Mononuclear cell (primary cell): ENCODE measurements around the gene GSTCD. TPM values are rescaled to one million over a fixed set of nuclear protein-coding genes. Genes with fewer than 3 reads are reported as not detected.
"Not testable (repeated sequence)": the region's sequence is repeated elsewhere in the genome, so short reads cannot be mapped to it uniquely, and the experiment has no call there.

Experiments used
- H3K27me3 ChIP-seq: 2 replicates; pipeline ENCODE4 v1.6.0; 2011; ENCODE audit warnings: low read length, control low read depth; ENCODE audit not compliant: insufficient read depth
- H3K4me1 ChIP-seq: 2 replicates; pipeline ENCODE4 v1.5.1; 2011; ENCODE audit warnings: mild to moderate bottlenecking, low read length, control low read depth; ENCODE audit not compliant: insufficient read depth
- H3K4me3 ChIP-seq: 2 replicates; pipeline ENCODE4 v1.5.1; 2011; ENCODE audit warnings: mild to moderate bottlenecking, low read length, moderate library complexity
- H3K9me3 ChIP-seq: 2 replicates; pipeline ENCODE4 v1.5.1; 2011; ENCODE audit warnings: low read depth, mild to moderate bottlenecking, control low read depth, low read length
- total RNA-seq: library from RNA; depleted of rRNA; stranded (reverse); fragments of >200 nt; gene quantifications from one replicate; pipeline ENCODE4 v1.2.3, GENCODE V29; 2012

The GSTCD gene
- total RNA-seq, 1 donor, result 4.6 TPM

- H3K4me1 ChIP-seq, result no peaks in the 10 kb centered on the region
- no peak overlapping the region for H3K4me3 ChIP-seq
- no peaks in the 10 kb centered on the region for H3K27me3 ChIP-seq
- H3K9me3 ChIP-seq, result no peaks in the 10 kb centered on the region
Measured at GRCh38 chr4:105808750-105809041, 100.1 kb downstream of the GSTCD start.

- Histone ChIP-seq H3K27me3 (no peaks in the 10 kb centered on the region), H3K4me3 (no peak overlapping the region)
Measured at GRCh38 chr4:105815701-105816100, 107.1 kb downstream of the GSTCD start.

GRCh38 chr4:105822061-105822460, 113.5 kb downstream of the GSTCD start:
- H3K4me1 ChIP-seq, result no peaks in the 10 kb centered on the region
- H3K4me3 ChIP-seq, result no peak overlapping the region
- H3K27me3 ChIP-seq, result no peaks in the 10 kb centered on the region
- no peaks in the 10 kb centered on the region for H3K9me3 ChIP-seq

More at GRCh38 chr4:105815701-105816100, 107.1 kb downstream of the GSTCD start:
- H3K9me3 ChIP-seq, result no peaks in the 10 kb centered on the region
- H3K4me1 ChIP-seq, result no peaks in the 10 kb centered on the region

- H3K27me3 ChIP-seq, result no peaks in the 10 kb centered on the region
- H3K4me1 ChIP-seq, result no peaks in the 10 kb centered on the region
- no peaks in the 10 kb centered on the region for H3K9me3 ChIP-seq
- H3K4me3 ChIP-seq, result no peak overlapping the region
Measured at GRCh38 chr4:105828074-105828473, 119.5 kb downstream of the GSTCD start.

GRCh38 chr4:105831189-105831588, 122.6 kb downstream of the GSTCD start:
- Histone ChIP-seq H3K4me1 (no peaks in the 10 kb centered on the region), H3K4me3 (no peak overlapping the region), H3K27me3 (no peaks in the 10 kb centered on the region), H3K9me3 (no peaks in the 10 kb centered on the region)

- Histone ChIP-seq H3K4me1 (no peaks in the 10 kb centered on the region), H3K4me3 (no peak overlapping the region), H3K27me3 (no peaks in the 10 kb centered on the region), H3K9me3 (no peaks in the 10 kb centered on the region)
Measured at GRCh38 chr4:105835177-105835576, 126.6 kb downstream of the GSTCD start.

- Histone ChIP-seq H3K9me3 (no peaks in the 10 kb centered on the region), H3K4me3 (no peak overlapping the region), H3K4me1 (no peaks in the 10 kb centered on the region), H3K27me3 (no peaks in the 10 kb centered on the region)
Measured at GRCh38 chr4:105836537-105836936, 128.0 kb downstream of the GSTCD start.

GRCh38 chr4:105837037-105837436, 128.5 kb downstream of the GSTCD start:
- no peaks in the 10 kb centered on the region for H3K27me3 ChIP-seq
- H3K9me3 ChIP-seq, result no peaks in the 10 kb centered on the region
- H3K4me1 ChIP-seq, result no peaks in the 10 kb centered on the region
- no peak overlapping the region for H3K4me3 ChIP-seq

- no peaks in the 10 kb centered on the region for H3K9me3 ChIP-seq
- no peak overlapping the region for H3K4me3 ChIP-seq
- no peaks in the 10 kb centered on the region for H3K27me3 ChIP-seq
- no peaks in the 10 kb centered on the region for H3K4me1 ChIP-seq
Measured at GRCh38 chr4:105838082-105838481, 129.5 kb downstream of the GSTCD start.

- Histone ChIP-seq H3K27me3 (no peaks in the 10 kb centered on the region), H3K9me3 (no peaks in the 10 kb centered on the region), H3K4me1 (no peaks in the 10 kb centered on the region), H3K4me3 (no peak overlapping the region)
Measured at GRCh38 chr4:105840426-105841174, 132.0 kb downstream of the GSTCD start.

GRCh38 chr4:105843941-105844340, 135.4 kb downstream of the GSTCD start:
- Histone ChIP-seq H3K4me1 (no peaks in the 10 kb centered on the region), H3K9me3 (no peaks in the 10 kb centered on the region), H3K4me3 (no peak overlapping the region), H3K27me3 (no peaks in the 10 kb centered on the region)

GRCh38 chr4:105845559-105845958, 137.0 kb downstream of the GSTCD start:
- Histone ChIP-seq H3K4me1 (no peaks in the 10 kb centered on the region), H3K9me3 (no peaks in the 10 kb centered on the region), H3K4me3 (no peak overlapping the region), H3K27me3 (no peaks in the 10 kb centered on the region)

- not testable (repeated sequence) for H3K27me3 ChIP-seq, H3K4me3 ChIP-seq, H3K4me1 ChIP-seq, H3K9me3 ChIP-seq
Measured at GRCh38 chr4:105848359-105848758, 139.8 kb downstream of the GSTCD start.

- Histone ChIP-seq H3K4me3 (no peak overlapping the region), H3K27me3 (no peaks in the 10 kb centered on the region), H3K9me3 (peaks cover 4% of the 10 kb centered on the region), H3K4me1 (no peaks in the 10 kb centered on the region)
Measured at GRCh38 chr4:105851196-105851595, 142.6 kb downstream of the GSTCD start.

- not testable (repeated sequence) for H3K9me3 ChIP-seq
Measured at GRCh38 chr4:105852230-105852629, 143.6 kb downstream of the GSTCD start.

GRCh38 chr4:105858466-105859040, 150.0 kb downstream of the GSTCD start:
- H3K9me3 ChIP-seq, result peaks cover 4% of the 10 kb centered on the region
- H3K4me1 ChIP-seq, result no peaks in the 10 kb centered on the region
- no peak overlapping the region for H3K4me3 ChIP-seq
- H3K27me3 ChIP-seq, result no peaks in the 10 kb centered on the region

More at GRCh38 chr4:105852230-105852629, 143.6 kb downstream of the GSTCD start:
- H3K27me3 ChIP-seq, H3K4me3 ChIP-seq, H3K4me1 ChIP-seq: not testable (repeated sequence)
